K562 (cell line): ENCODE measurements around the gene RABGAP1L. TPM values are rescaled to one million over a fixed set of nuclear protein-coding genes. Genes with fewer than 3 reads are reported as not detected.

ENCODE experiments used
- ATAC-seq: fragments of 200-7000 bp; cut with Tn5 transposase; 3 replicates; pipeline ENCODE4 v1.9.1; 2020; ENCODE audit warnings: moderate library complexity
- BruUV-seq: library from RNA; stranded (reverse); fragments of 400-500 nt; replicated peaks from 2 replicates; lab custom pipeline; 2021; lab: Mats Ljungman, UMichigan
- CTCF ChIA-PET: fragments of 300-600 bp; formaldehyde crosslinking; extraction: SDS; loops from one replicate; lab custom pipeline; 2021; ENCODE audit warnings: low intra/inter-chr PET ratio; lab: Yijun Ruan, JAX
- POLR2A ChIA-PET: fragments of 300-600, 350-650 bp; sonication (Branson Sonifier 250); formaldehyde crosslinking; extraction: SDS; loops from one replicate; lab custom pipeline; 2021; ENCODE audit warnings: antibody characterized with exemption, inconsistent platforms; lab: Yijun Ruan, JAX
- DNase-seq, 4 experiments: peaks; one replicate each; pipeline versions ENCODE4 v3.0.0 to v3.0.0-alpha.2; 2011 to 2018; ENCODE audit warnings: low spot score in 3 of 4, mixed read lengths in 3 of 4; ENCODE audit errors: extremely low read depth in 1 of 4
- FAIRE-seq: peaks from 2 replicates; lab custom pipeline; 2011; peaks lifted over from hg19 to GRCh38; lab: Jason Lieb, UNC
- H2AFZ ChIP-seq: 2 replicates; pipeline ENCODE4 v1.6.0; 2011; ENCODE audit warnings: low read depth, low read length, control low read depth, inconsistent platforms
- H3K27ac ChIP-seq: fragments of 200-600 bp; 3 replicates; pipeline ENCODE4 v1.8.0; 2011; ENCODE audit warnings: low read depth, mild to moderate bottlenecking, control low read depth, inconsistent platforms, low read length, moderate library complexity, mixed read lengths; ENCODE audit errors: extremely low read depth
- H3K27me3 ChIP-seq, 2 experiments: fragments of 300-600 bp in 1 of 2; 2 replicates in 1 of 2; 3 replicates in 1 of 2; pipeline versions ENCODE4 v1.6.0 to v1.8.0; 2011; ENCODE audit warnings: inconsistent platforms in 2 of 2, low read length in 2 of 2, mild to moderate bottlenecking in 1 of 2, mixed read lengths in 1 of 2, moderate library complexity in 1 of 2; ENCODE audit not compliant: control insufficient read depth in 2 of 2, insufficient read depth in 2 of 2
- H3K36me3 ChIP-seq: fragments of 300-600 bp; 3 replicates; pipeline ENCODE4 v1.8.0; 2011; ENCODE audit warnings: mild to moderate bottlenecking, low read length, inconsistent platforms; ENCODE audit not compliant: control insufficient read depth, insufficient read depth
- H3K4me1 ChIP-seq, 2 experiments: fragments of 200-600 bp in 1 of 2; replicated peaks in 1 of 2; 2 replicates in 1 of 2; 3 replicates in 1 of 2; pipeline versions ENCODE4 v1.5.1 to v1.8.0; 2011; ENCODE audit warnings: inconsistent platforms in 2 of 2, low read length in 2 of 2, mild to moderate bottlenecking in 1 of 2, mixed read lengths in 1 of 2, moderate library complexity in 1 of 2; ENCODE audit not compliant: control insufficient read depth in 2 of 2, insufficient read depth in 2 of 2
- H3K4me2 ChIP-seq: 2 replicates; pipeline ENCODE4 v1.6.1; 2011; ENCODE audit warnings: low read length, control low read depth, inconsistent platforms, mixed read lengths; ENCODE audit not compliant: insufficient read depth
- H3K4me3 ChIP-seq: fragments of 200-600 bp; sonication (generic), shearing (Covaris generic); 2 replicates; pipeline ENCODE4 v1.5.1; 2016; ENCODE audit warnings: control low read depth, inconsistent platforms
- H3K79me2 ChIP-seq: fragments of 200-600 bp; 3 replicates; pipeline ENCODE4 v1.8.0; 2011; ENCODE audit warnings: low read length, inconsistent platforms; ENCODE audit not compliant: control insufficient read depth, insufficient read depth
- H3K9ac ChIP-seq, 2 experiments: 2 replicates each; pipeline versions ENCODE4 v1.6.0 to v1.6.1; 2011; ENCODE audit warnings: low read depth in 2 of 2, low read length in 2 of 2, control low read depth in 1 of 2, inconsistent platforms in 1 of 2, mild to moderate bottlenecking in 1 of 2, mixed read lengths in 1 of 2; ENCODE audit not compliant: insufficient read depth in 1 of 2
- H3K9me1 ChIP-seq: one replicate; pipeline ENCODE4 v1.6.0; 2011; ENCODE audit warnings: inconsistent platforms, mild to moderate bottlenecking, low read length, moderate library complexity; ENCODE audit not compliant: control insufficient read depth, insufficient read depth
- H3K9me3 ChIP-seq: replicated peaks from 2 replicates; pipeline ENCODE4 v1.5.1; 2011; ENCODE audit warnings: low read depth, low read length, inconsistent platforms; ENCODE audit not compliant: control insufficient read depth, insufficient read depth
- H4K20me1 ChIP-seq: replicated peaks from 2 replicates; pipeline ENCODE4 v1.6.1; 2011; ENCODE audit warnings: low read length, inconsistent platforms, mixed read lengths; ENCODE audit not compliant: control insufficient read depth, insufficient read depth
- DEAF1 ChIP-seq: fragments of 450-650 bp; formaldehyde crosslinking; IDR thresholded peaks from 2 replicates; pipeline ENCODE4 v1.4.0; 2020; ENCODE audit warnings: mild to moderate bottlenecking, moderate library complexity
- DIDO1 ChIP-seq: fragments of 450-650 bp; IDR thresholded peaks from 2 replicates; pipeline ENCODE4 v1.6.1; 2016; ENCODE audit warnings: low read depth, missing biosample characterization, missing genetic modification characterization
- ESRRA ChIP-seq: fragments of 450-650 bp; IDR thresholded peaks from 2 replicates; pipeline ENCODE4 v1.6.1; 2014; ENCODE audit warnings: low read depth, mild to moderate bottlenecking, moderate library complexity, borderline replicate concordance
- HMBOX1 ChIP-seq: sonication (generic); IDR thresholded peaks from 2 replicates; pipeline ENCODE4 v1.6.1; 2016
- MAZ ChIP-seq, 2 experiments: fragments of 450-650 bp in 1 of 2; sonication (generic) in 1 of 2; formaldehyde crosslinking; IDR thresholded peaks in 1 of 2; conservative IDR thresholded peaks in 1 of 2; 2 replicates each; pipeline versions ENCODE4 v1.4.0 to v1.5.0; 2020; ENCODE audit warnings: mild to moderate bottlenecking in 1 of 2, missing genetic modification reagents in 1 of 2
- OTX1 ChIP-seq: fragments of 450-650 bp; formaldehyde crosslinking; IDR thresholded peaks from 2 replicates; pipeline ENCODE4 v1.4.0; 2022; ENCODE audit warnings: mild to moderate bottlenecking
- RBFOX2 ChIP-seq: fragments of 200-400 bp; formaldehyde crosslinking; IDR thresholded peaks from 2 replicates; pipeline ENCODE4 v1.6.1; 2017; ENCODE audit warnings: low read depth, mild to moderate bottlenecking, low read length, moderate library complexity
- USF1 ChIP-seq: sonication (generic); formaldehyde crosslinking; IDR thresholded peaks from 2 replicates; pipeline ENCODE4 v1.9.0; 2022; ENCODE audit warnings: mild to moderate bottlenecking, missing genetic modification reagents
- YBX1 ChIP-seq: fragments of 450-650 bp; IDR thresholded peaks from 2 replicates; pipeline ENCODE4 v1.7.1; 2016; ENCODE audit warnings: mild to moderate bottlenecking
- ZBTB49 ChIP-seq: sonication (generic); formaldehyde crosslinking; IDR thresholded peaks from 2 replicates; pipeline ENCODE4 v1.8.0; 2022; ENCODE audit warnings: missing genetic modification reagents, mild to moderate bottlenecking, borderline replicate concordance
- ZFP91 ChIP-seq: sonication (generic); formaldehyde crosslinking; IDR thresholded peaks from 2 replicates; pipeline ENCODE4 v1.8.0; 2022; ENCODE audit warnings: mild to moderate bottlenecking, missing genetic modification reagents
- ZNF143 ChIP-seq: sonication (generic); formaldehyde crosslinking; IDR thresholded peaks from 2 replicates; pipeline ENCODE4 v1.9.0; 2022; ENCODE audit warnings: mild to moderate bottlenecking, missing genetic modification reagents
- ZNF217 ChIP-seq: sonication (generic); formaldehyde crosslinking; IDR thresholded peaks from 2 replicates; pipeline ENCODE4 v1.8.0; 2022; ENCODE audit warnings: mild to moderate bottlenecking, missing genetic modification reagents
- WGBS: fragments of 100-300 bp; shearing (Covaris generic); methylation state at CpG from one replicate; pipeline ENCODE4 v1.1.6; 2016; ENCODE audit warnings: low coverage, mixed read lengths; ENCODE audit not compliant: insufficient coverage; ENCODE audit errors: missing lambda C conversion rate; 5-methylcytosine and 5-hydroxymethylcytosine counted together
- in situ Hi-C: fragments of 300-500 bp; cut with MboI; formaldehyde crosslinking; loops from 4 replicates; pipeline ENCODE4 v1.15.0; 2018; ENCODE audit warnings: inconsistent platforms, mixed read lengths
- intact Hi-C: fragments of 100-400 bp; cut with micrococcal nuclease; formaldehyde crosslinking; loops from 2 replicates; pipeline ENCODE4 v1.14.2; 2022
- polyA plus RNA-seq, 8 experiments: library from polyadenylated mRNA; depleted of rRNA in 4 of 8; stranded (reverse) in 5 of 8; unstranded in 3 of 8; fragments of >200 nt; fragmentation: Nextera tagmentation in 2 of 8; fragmentation: Illumina TruSeq in 1 of 8; extraction: Ambion mirVana in 2 of 8; extraction: Trizol in 1 of 8; gene quantifications; 2 replicates each; pipeline versions ENCODE4 v1.2.1 to v1.2.3, GENCODE V29; 2011 to 2014; ENCODE audit warnings: inconsistent platforms in 1 of 8, missing spikeins in 1 of 8
- total RNA-seq, 7 experiments: library from RNA; depleted of rRNA in 6 of 7; stranded (reverse); fragments of >200 nt in 6 of 7; fragmentation: Illumina TruSeq in 2 of 7; extraction: Trizol in 2 of 7; gene quantifications; 2 replicates each; pipeline versions ENCODE4 v1.2.1 to v1.2.3, GENCODE V29; 2011 to 2021; ENCODE audit warnings: low replicate concordance in 1 of 7

Gene RABGAP1L
- total and polyA plus RNA-seq, 9 of the 15 experiments (the other 6 are each of a cell fraction or from before 2014, with no cell fraction given), result 16.5 to 44.9 (median 26.7) TPM

GRCh38 chr1:174800216-174800851, 641.0 kb downstream of the RABGAP1L start (continued):
- TF ChIP-seq HMBOX1 (no peak), ZNF217 (no peak)

GRCh38 chr1:174800876-174801275, 641.6 kb downstream of the RABGAP1L start:
- H3K9ac ChIP-seq, result no peak overlapping the region
- in situ Hi-C loops, result no loop called here
- CTCF ChIA-PET, result no interaction called here
- TF ChIP-seq MAZ (CRISPR knock-in tag; conservative IDR thresholded peaks at IDR 0.05 in 1 of 2, IDR thresholded peaks at IDR 0.05 in 1 of 2) (no peak), DEAF1 (CRISPR knock-in tag) (no peak), DIDO1 (tag) (no peak), RBFOX2 (no peak), YBX1 (no peak), ESRRA (no peak), USF1 (CRISPR knock-in tag) (no peak), ZBTB49 (CRISPR knock-in tag) (no peak), ZNF143 (no peak), ZFP91 (no peak), OTX1 (CRISPR knock-in tag) (no peak)

More at GRCh38 chr1:174800876-174801275, 641.6 kb downstream of the RABGAP1L start:
- FAIRE-seq (no peak), DNase-seq (no peak), ATAC-seq (no peak)
- Histone ChIP-seq H3K9me1 (no peaks in the 10 kb centered on the region), H3K79me2 (no peaks in the 10 kb centered on the region), H3K4me2 (no peak overlapping the region), H3K27me3 (no peaks in the 10 kb centered on the region), H3K9me3 (no peaks in the 10 kb centered on the region), H2AFZ (no peak overlapping the region), H3K27ac (no peak overlapping the region), H3K4me1 (peaks cover 2 to 9% of the 10 kb centered on the region in 2 experiments; a peak in 2 of 5 replicates), H3K4me3 (no peak overlapping the region), H3K36me3 (no peaks in the 10 kb centered on the region), H4K20me1 (no peaks in the 10 kb centered on the region)
- POLR2A ChIA-PET, result interaction anchor here (1.6 to 1.8 kb wide), 2 partner anchors 177 to 198 kb away, joined by 6 to 7 read pairs; no protein-coding TSS in a partner anchor
- intact Hi-C loops, result no loop called here
- BruUV-seq, result no TSS peak
- 10% methylated on average over 1 of the region's 1 CpG for WGBS
